ENCODE data around the gene ZBTB6. TPM values are rescaled to one million over a fixed set of nuclear protein-coding genes. Genes with fewer than 3 reads are reported as not detected.
A peak's percentile ranks its signal among the peaks of the same experiment; 100 is the strongest.

ZBTB6 gene
- total and polyA plus RNA-seq, 9 of the 15 experiments (the other 6 are each of a cell fraction or from before 2014, with no cell fraction given): 1.4 to 7.2 (median 5.3) TPM

- TF ChIP-seq STAT6 (CRISPR knock-in tag; IDR thresholded peaks at IDR 0.05) (no peak), GABPA (tag; conservative IDR thresholded peaks at IDR 0.05; ENCODE audit: low read depth) (peak; percentile 88), SAFB2 (IDR thresholded peaks at IDR 0.05; ENCODE audit: borderline replicate concordance, low read depth, low read length, severe bottlenecking) (no peak), SMAD4 (CRISPR knock-in tag; conservative IDR thresholded peaks at IDR 0.05) (peak; percentile 61), KLF16 (IDR thresholded peaks at IDR 0.05) (no peak), CEBPG (CRISPR knock-in tag; IDR thresholded peaks at IDR 0.05) (no peak), CEBPG (tag; conservative IDR thresholded peaks at IDR 0.05 in 1 of 2, IDR thresholded peaks at IDR 0.05 in 1 of 2) (no peak), HCFC1 (IDR thresholded peaks at IDR 0.05; ENCODE audit: low read depth, low read length) (peak; percentile 41; the same call in 1 of the 2 replicates), ZZZ3 (IDR thresholded peaks at IDR 0.05) (no peak), SIRT6 (IDR thresholded peaks at IDR 0.05; ENCODE audit: low read depth, low read length) (no peak), ZNF12 (CRISPR knock-in tag; IDR thresholded peaks at IDR 0.05) (no peak), ZNF140 (CRISPR knock-in tag; IDR thresholded peaks at IDR 0.05) (no peak), FOSL1 (tag; conservative IDR thresholded peaks at IDR 0.05) (no peak), CHD7 (IDR thresholded peaks at IDR 0.05; ENCODE audit: low read depth, low read length) (no peak)
Observed at GRCh38 chr9:122940749-122941581, 27.8 kb upstream of the ZBTB6 start, which contains the start of gene RABGAP1 (continued).
